ENCODE results near the gene GLTPD2.
A peak's percentile ranks its signal among the peaks of the same experiment; 100 is the strongest.

Gene GLTPD2

DNA sequence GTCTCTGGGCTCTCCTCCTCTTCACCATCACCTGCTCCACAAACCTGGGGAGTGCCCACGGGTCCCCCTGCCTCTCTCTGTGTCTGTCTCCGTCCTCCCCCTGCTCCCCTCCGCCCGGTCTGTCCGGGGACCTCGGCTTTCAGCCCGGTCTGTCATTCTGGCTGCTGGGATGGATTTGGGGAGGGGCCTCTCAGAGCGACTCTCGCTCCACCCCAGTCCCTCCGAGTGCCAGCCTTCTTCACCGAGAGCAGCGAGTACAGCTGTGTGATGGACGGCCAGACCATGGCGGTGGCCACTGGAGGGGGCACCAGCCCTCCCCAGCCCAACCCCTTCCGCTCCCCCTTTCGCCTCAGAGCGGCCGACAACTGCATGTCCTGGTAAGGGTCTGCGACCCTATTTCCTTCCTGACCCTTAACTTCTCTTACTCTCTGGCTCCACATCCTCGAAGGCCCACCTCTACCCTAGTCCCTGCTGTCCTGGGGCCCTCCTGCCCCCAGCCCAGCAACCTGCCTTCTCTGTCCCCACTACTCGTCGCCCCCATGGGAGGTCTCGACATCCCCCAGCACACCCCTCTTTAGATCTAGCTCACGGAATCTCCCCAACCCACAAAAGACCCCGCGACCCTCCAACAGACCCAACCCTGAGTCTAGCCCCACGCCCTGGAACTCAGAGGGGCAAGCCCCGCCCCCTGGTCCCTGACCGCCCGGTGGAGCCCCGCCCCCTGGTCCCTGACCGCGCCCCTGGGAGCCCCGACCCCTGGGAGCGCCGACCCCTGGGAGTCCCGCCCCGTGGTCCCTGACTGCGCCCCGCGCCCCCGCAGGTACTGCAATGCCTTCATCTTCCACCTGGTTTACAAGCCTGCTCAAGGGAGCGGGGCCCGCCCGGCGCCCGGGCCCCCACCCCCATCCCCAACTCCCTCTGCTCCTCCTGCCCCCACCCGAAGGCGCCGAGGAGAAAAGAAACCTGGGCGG is 43.5 kb upstream of the GLTPD2 start:
- no peak for TF ChIP-seq Cebpa-rat (IDR thresholded peaks at IDR 0.05)
- H3K9ac ChIP-seq: no peak overlapping the region
- H3K27me3 ChIP-seq: peaks cover 27% of the 10 kb centered on the region
- H3K27ac ChIP-seq: no peak overlapping the region
- peaks cover 5% of the 10 kb centered on the region; the same call in 1 of the 2 replicates for H4K20me1 ChIP-seq
- H3K4me1 ChIP-seq: peaks cover 70% of the 10 kb centered on the region
- H3K4me3 ChIP-seq: no peak overlapping the region
- no peaks in the 10 kb centered on the region for H3K9me3 ChIP-seq
- H3K4me2 ChIP-seq: no peak overlapping the region
- H3K36me3 ChIP-seq: no peaks in the 10 kb centered on the region

- TF ChIP-seq Cebpa-rat (IDR thresholded peaks at IDR 0.05): no peak
- peak overlapping the region; percentile 66 for H3K4me2 ChIP-seq
- H3K9me3 ChIP-seq: no peaks in the 10 kb centered on the region
- H4K20me1 ChIP-seq: no peaks in the 10 kb centered on the region
- H3K4me3 ChIP-seq: peak overlapping the region; percentile 13
- H3K36me3 ChIP-seq: no peaks in the 10 kb centered on the region
- H3K27me3 ChIP-seq: peaks cover 1% of the 10 kb centered on the region; the same call in 1 of the 2 replicates
- H3K4me1 ChIP-seq: peaks cover 74% of the 10 kb centered on the region
- no peak overlapping the region for H3K9ac ChIP-seq
- H3K27ac ChIP-seq: peak overlapping the region; percentile 52
Observed at GRCh38 chr17:4747847-4748246, 40.9 kb upstream of the GLTPD2 start.

- Histone ChIP-seq H3K4me3 (no peak overlapping the region), H3K4me1 (peaks cover 65% of the 10 kb centered on the region), H3K9ac (no peak overlapping the region), H3K36me3 (no peaks in the 10 kb centered on the region), H4K20me1 (no peaks in the 10 kb centered on the region), H3K27me3 (no peaks in the 10 kb centered on the region), H3K27ac (peak overlapping the region; percentile 52), H3K9me3 (no peaks in the 10 kb centered on the region), H3K4me2 (peak overlapping the region; percentile 66)
- TF ChIP-seq Cebpa-rat (IDR thresholded peaks at IDR 0.05): no peak
Observed at GRCh38 chr17:4748686-4749085, 40.1 kb upstream of the GLTPD2 start.

- Histone ChIP-seq H3K4me3 (no peak overlapping the region), H3K27ac (no peak overlapping the region), H3K4me2 (peak overlapping the region; percentile 44), H3K27me3 (no peaks in the 10 kb centered on the region), H3K9ac (no peak overlapping the region), H3K9me3 (no peaks in the 10 kb centered on the region), H3K36me3 (no peaks in the 10 kb centered on the region), H3K4me1 (peaks cover 47% of the 10 kb centered on the region), H4K20me1 (no peaks in the 10 kb centered on the region)
- no peak for TF ChIP-seq Cebpa-rat (IDR thresholded peaks at IDR 0.05)
Observed at GRCh38 chr17:4750606-4751005, 38.2 kb upstream of the GLTPD2 start.

- no peaks in the 10 kb centered on the region for H3K27me3 ChIP-seq
- peaks cover 39% of the 10 kb centered on the region for H3K4me1 ChIP-seq
- TF ChIP-seq Cebpa-rat (IDR thresholded peaks at IDR 0.05): no peak
- H3K9me3 ChIP-seq: no peaks in the 10 kb centered on the region
- H3K9ac ChIP-seq: no peak overlapping the region
- H3K27ac ChIP-seq: no peak overlapping the region
- H4K20me1 ChIP-seq: no peaks in the 10 kb centered on the region
- H3K4me2 ChIP-seq: no peak overlapping the region
- no peak overlapping the region for H3K4me3 ChIP-seq
- H3K36me3 ChIP-seq: no peaks in the 10 kb centered on the region
Observed at GRCh38 chr17:4751932-4752331, 36.8 kb upstream of the GLTPD2 start.

DNA sequence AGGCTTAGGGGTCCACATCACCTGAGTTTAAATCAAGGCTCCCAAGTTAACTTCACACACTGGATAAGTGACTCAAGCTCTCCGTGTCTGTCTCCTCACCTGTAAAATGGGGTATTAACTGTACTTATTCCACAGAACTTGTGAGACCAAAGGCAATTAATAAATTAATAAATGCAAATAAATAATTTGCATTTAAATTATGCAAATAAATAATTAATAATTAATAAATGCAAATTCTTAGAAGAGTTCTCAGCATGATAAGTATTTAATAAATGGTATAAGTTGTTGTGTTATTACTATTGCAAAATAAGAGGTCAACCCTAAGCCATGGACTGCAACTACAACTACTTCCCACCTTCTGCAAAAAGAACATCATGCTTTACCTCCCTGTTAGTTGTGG is 35.4 kb upstream of the GLTPD2 start:
- Histone ChIP-seq H3K9me3 (no peaks in the 10 kb centered on the region), H3K27me3 (no peaks in the 10 kb centered on the region), H3K4me1 (peaks cover 25% of the 10 kb centered on the region), H4K20me1 (no peaks in the 10 kb centered on the region), H3K36me3 (no peaks in the 10 kb centered on the region), H3K4me2 (no peak overlapping the region), H3K9ac (no peak overlapping the region), H3K27ac (no peak overlapping the region), H3K4me3 (no peak overlapping the region)
- no peak for TF ChIP-seq Cebpa-rat (IDR thresholded peaks at IDR 0.05)

- H3K4me2 ChIP-seq: no peak overlapping the region
- H3K4me1 ChIP-seq: peaks cover 14% of the 10 kb centered on the region
- H4K20me1 ChIP-seq: no peaks in the 10 kb centered on the region
- TF ChIP-seq Cebpa-rat (IDR thresholded peaks at IDR 0.05): no peak
- no peaks in the 10 kb centered on the region for H3K9me3 ChIP-seq
- H3K27me3 ChIP-seq: no peaks in the 10 kb centered on the region
- no peak overlapping the region for H3K4me3 ChIP-seq
- H3K27ac ChIP-seq: no peak overlapping the region
- no peaks in the 10 kb centered on the region for H3K36me3 ChIP-seq
- no peak overlapping the region for H3K9ac ChIP-seq
Observed at GRCh38 chr17:4759776-4760236, 29.0 kb upstream of the GLTPD2 start.

DNA sequence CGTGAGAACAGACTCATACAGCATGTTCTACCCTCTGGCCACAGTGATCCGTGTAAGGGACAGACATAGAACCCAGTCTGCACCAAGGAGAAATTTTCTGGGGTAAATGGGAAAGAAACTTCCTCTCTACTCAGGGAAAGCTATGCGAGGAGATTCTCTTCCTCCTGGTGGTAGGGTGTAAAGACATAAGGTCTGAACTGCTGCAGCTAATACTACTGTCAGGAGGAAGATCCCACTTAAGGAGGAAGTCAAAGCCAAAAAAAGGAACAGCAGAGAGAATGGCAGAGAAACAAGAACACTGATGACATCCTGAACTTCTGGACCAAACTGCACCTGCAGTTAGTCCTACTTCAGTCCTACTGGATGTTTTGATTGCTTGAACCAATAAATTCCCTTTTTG is 24.2 kb upstream of the GLTPD2 start:
- Histone ChIP-seq H3K27ac (no peak overlapping the region), H3K4me2 (peak overlapping the region; percentile 49), H3K27me3 (no peaks in the 10 kb centered on the region), H3K9me3 (no peaks in the 10 kb centered on the region), H3K9ac (no peak overlapping the region), H4K20me1 (no peaks in the 10 kb centered on the region), H3K4me1 (peaks cover 31% of the 10 kb centered on the region), H3K4me3 (no peak overlapping the region), H3K36me3 (no peaks in the 10 kb centered on the region)
- no peak for TF ChIP-seq Cebpa-rat (IDR thresholded peaks at IDR 0.05)

DNA sequence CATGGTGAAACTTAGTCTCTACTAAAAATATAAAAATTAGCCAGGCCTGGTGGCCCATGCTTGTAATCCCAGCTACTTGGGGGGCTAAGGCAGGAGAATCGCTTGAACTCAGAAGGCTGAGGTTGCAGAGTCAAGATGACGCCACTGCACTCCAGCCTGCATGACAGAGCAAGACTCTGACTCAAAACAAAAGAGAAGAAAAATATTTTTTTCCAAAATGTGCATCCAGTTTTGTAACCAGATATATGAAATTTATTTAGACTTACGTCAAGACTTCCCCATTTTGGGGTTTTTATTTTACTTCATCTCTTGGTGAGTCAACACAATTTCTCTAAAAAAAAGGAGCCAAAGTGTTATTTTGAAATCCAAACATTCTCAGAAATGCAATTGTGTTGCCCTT is 22.6 kb upstream of the GLTPD2 start:
- H3K4me1 ChIP-seq: peaks cover 40% of the 10 kb centered on the region
- H3K36me3 ChIP-seq: no peaks in the 10 kb centered on the region
- H3K27me3 ChIP-seq: no peaks in the 10 kb centered on the region
- TF ChIP-seq Cebpa-rat (IDR thresholded peaks at IDR 0.05): no peak
- no peak overlapping the region for H3K4me2 ChIP-seq
- no peaks in the 10 kb centered on the region for H3K9me3 ChIP-seq
- no peak overlapping the region for H3K4me3 ChIP-seq
- H3K27ac ChIP-seq: no peak overlapping the region
- H3K9ac ChIP-seq: no peak overlapping the region
- H4K20me1 ChIP-seq: no peaks in the 10 kb centered on the region

GRCh38 chr17:4766723-4767122 is 22.0 kb upstream of the GLTPD2 start:
- H3K27me3 ChIP-seq: no peaks in the 10 kb centered on the region
- TF ChIP-seq Cebpa-rat (IDR thresholded peaks at IDR 0.05): no peak
- peaks cover 45% of the 10 kb centered on the region for H3K4me1 ChIP-seq
- no peak overlapping the region for H3K4me3 ChIP-seq
- no peak overlapping the region for H3K9ac ChIP-seq
- H3K36me3 ChIP-seq: no peaks in the 10 kb centered on the region
- H3K27ac ChIP-seq: no peak overlapping the region
- no peak overlapping the region for H3K4me2 ChIP-seq
- no peaks in the 10 kb centered on the region for H4K20me1 ChIP-seq
- H3K9me3 ChIP-seq: no peaks in the 10 kb centered on the region
